H9 (cell line): Measurements from ENCODE around the gene CDK14. TPM values are rescaled to one million over a fixed set of nuclear protein-coding genes. Genes with fewer than 3 reads are reported as not detected.

Experiments
- DNase-seq: peaks from one replicate; pipeline ENCODE4 v3.0.0-alpha.2; 2017
- H2AFZ ChIP-seq: one replicate; pipeline ENCODE4 v1.6.1; 2013; ENCODE audit warnings: mild to moderate bottlenecking, low read length, control low read depth, moderate library complexity
- H2AK5ac ChIP-seq: 2 replicates; pipeline ENCODE4 v1.6.1; 2013; ENCODE audit warnings: low read length, control low read depth, mixed read lengths; ENCODE audit not compliant: insufficient read length
- H2BK120ac ChIP-seq: one replicate; pipeline ENCODE4 v1.6.1; 2013; ENCODE audit warnings: low read depth, mild to moderate bottlenecking, low read length, control low read depth, inconsistent platforms; ENCODE audit not compliant: poor library complexity, severe bottlenecking
- H2BK12ac ChIP-seq: 2 replicates; pipeline ENCODE4 v1.6.1; 2013; ENCODE audit warnings: low read length, control low read depth, mixed read lengths, low read depth; ENCODE audit not compliant: insufficient read length
- H2BK15ac ChIP-seq: 2 replicates; pipeline ENCODE4 v1.6.1; 2013; ENCODE audit warnings: low read depth, low read length, control low read depth
- H2BK20ac ChIP-seq: one replicate; pipeline ENCODE4 v1.6.1; 2013; ENCODE audit warnings: low read depth, mild to moderate bottlenecking, low read length, control low read depth, inconsistent platforms; ENCODE audit not compliant: poor library complexity, severe bottlenecking
- H2BK5ac ChIP-seq: 2 replicates; pipeline ENCODE4 v1.6.1; 2013; ENCODE audit warnings: low read length, control low read depth, mixed read lengths; ENCODE audit not compliant: insufficient read length
- H3K14ac ChIP-seq: 2 replicates; pipeline ENCODE4 v1.6.1; 2013; ENCODE audit warnings: low read length, control low read depth; ENCODE audit not compliant: insufficient read depth
- H3K18ac ChIP-seq: 2 replicates; pipeline ENCODE4 v1.6.1; 2013; ENCODE audit warnings: low read depth, mild to moderate bottlenecking, mixed read lengths, low read length, control low read depth; ENCODE audit not compliant: insufficient read length
- H3K23ac ChIP-seq: 2 replicates; pipeline ENCODE4 v1.6.1; 2013; ENCODE audit warnings: low read length, control low read depth, mixed read lengths, low read depth; ENCODE audit not compliant: insufficient read length
- H3K23me2 ChIP-seq: 2 replicates; pipeline ENCODE4 v1.6.1; 2013; ENCODE audit warnings: low read depth, mild to moderate bottlenecking, mixed read lengths, low read length, control low read depth; ENCODE audit not compliant: insufficient read length, poor library complexity, severe bottlenecking
- H3K27ac ChIP-seq: 2 replicates; pipeline ENCODE4 v1.5.1; 2013; ENCODE audit warnings: low read length, control low read depth, mixed read lengths, low read depth; ENCODE audit not compliant: insufficient read length
- H3K27me3 ChIP-seq: 2 replicates; pipeline ENCODE4 v1.6.1; 2013; ENCODE audit warnings: low read length, control low read depth, inconsistent platforms; ENCODE audit not compliant: insufficient read depth
- H3K4ac ChIP-seq: 2 replicates; pipeline ENCODE4 v1.6.1; 2013; ENCODE audit warnings: low read depth, mild to moderate bottlenecking, control low read depth, inconsistent platforms, low read length, moderate library complexity
- H3K4me1 ChIP-seq: 2 replicates; pipeline ENCODE4 v1.6.1; 2013; ENCODE audit warnings: low read length, control low read depth, inconsistent platforms; ENCODE audit not compliant: insufficient read depth
- H3K4me2 ChIP-seq: 2 replicates; pipeline ENCODE4 v1.6.1; 2013; ENCODE audit warnings: low read length, control low read depth, mixed read lengths; ENCODE audit not compliant: insufficient read length, insufficient read depth
- H3K56ac ChIP-seq: 2 replicates; pipeline ENCODE4 v1.6.1; 2013; ENCODE audit warnings: low read depth, mild to moderate bottlenecking, mixed read lengths, low read length, control low read depth; ENCODE audit not compliant: insufficient read length
- H3K79me1 ChIP-seq: 2 replicates; pipeline ENCODE4 v1.6.1; 2013; ENCODE audit warnings: low read depth, mild to moderate bottlenecking, moderate library complexity, low read length, control low read depth, inconsistent platforms; ENCODE audit not compliant: insufficient read depth, poor library complexity, severe bottlenecking
- H3K79me2 ChIP-seq: 2 replicates; pipeline ENCODE4 v1.6.1; 2013; ENCODE audit warnings: low read length, control low read depth, inconsistent platforms; ENCODE audit not compliant: insufficient read depth
- H3K9ac ChIP-seq: 2 replicates; pipeline ENCODE4 v1.6.1; 2013; ENCODE audit warnings: low read length, control low read depth, mixed read lengths; ENCODE audit not compliant: insufficient read length; ENCODE audit errors: extremely low read depth
- H3K9me3 ChIP-seq: one replicate; pipeline ENCODE4 v1.6.1; 2013; ENCODE audit warnings: low read depth, low read length, inconsistent platforms; ENCODE audit not compliant: control insufficient read depth
- H3T11ph ChIP-seq: one replicate; pipeline ENCODE4 v1.6.1; 2013; ENCODE audit warnings: mild to moderate bottlenecking, low read length, control low read depth, inconsistent platforms
- H4K20me1 ChIP-seq: one replicate; pipeline ENCODE4 v1.6.1; 2013; ENCODE audit not compliant: control insufficient read depth, insufficient read length, insufficient read depth
- H4K5ac ChIP-seq: 2 replicates; pipeline ENCODE4 v1.6.1; 2013; ENCODE audit warnings: low read depth, mild to moderate bottlenecking, mixed read lengths, low read length, control low read depth; ENCODE audit not compliant: insufficient read length
- H4K8ac ChIP-seq: replicated peaks from 2 replicates; pipeline ENCODE4 v1.6.1; 2013; ENCODE audit warnings: low read length, control low read depth, mixed read lengths, low read depth; ENCODE audit not compliant: insufficient read length
- H4K91ac ChIP-seq: 2 replicates; pipeline ENCODE4 v1.6.1; 2013; ENCODE audit warnings: low read depth, mild to moderate bottlenecking, moderate library complexity, mixed read lengths, low read length, control low read depth; ENCODE audit not compliant: insufficient read length
- H3K27ac Mint-ChIP-seq, 3 experiments: 2 replicates in 2 of 3; 3 replicates in 1 of 3; pipeline ENCODE4 v1.8.0; 2020 to 2021; ENCODE audit warnings: mixed read lengths in 3 of 3, mild to moderate bottlenecking in 1 of 3, moderate library complexity in 1 of 3
- H3K27me3 Mint-ChIP-seq: 2 replicates; pipeline ENCODE4 v1.8.0; 2021; ENCODE audit warnings: low read depth, mild to moderate bottlenecking, moderate library complexity, mixed read lengths
- H3K36me3 Mint-ChIP-seq, 3 experiments: 2 replicates in 2 of 3; 3 replicates in 1 of 3; pipeline ENCODE4 v1.8.0; 2020 to 2021; ENCODE audit warnings: low read depth in 3 of 3, mixed read lengths in 3 of 3; ENCODE audit not compliant: insufficient read depth in 1 of 3
- H3K4me1 Mint-ChIP-seq, 2 experiments: 2 replicates each; pipeline ENCODE4 v1.8.0; 2020; ENCODE audit warnings: mixed read lengths in 2 of 2
- H3K4me3 Mint-ChIP-seq, 2 experiments: 2 replicates in 1 of 2; 3 replicates in 1 of 2; pipeline ENCODE4 v1.8.0; 2020 to 2021; ENCODE audit warnings: mild to moderate bottlenecking in 2 of 2, mixed read lengths in 2 of 2, moderate library complexity in 1 of 2
- H3K9me3 Mint-ChIP-seq, 2 experiments: 2 replicates in 1 of 2; 3 replicates in 1 of 2; pipeline ENCODE4 v1.8.0; 2020; ENCODE audit warnings: mild to moderate bottlenecking in 2 of 2, mixed read lengths in 2 of 2, moderate library complexity in 1 of 2
- WGBS: extraction: QIAGEN DNeasy Blood & Tissue Kit; methylation state at CpG from one replicate; pipeline ENCODE4 v1.1.7; 2013; ENCODE audit warnings: missing lambda C conversion rate, low lambda C conversion rate, mixed read lengths; ENCODE audit not compliant: insufficient read length; ENCODE audit errors: extremely low coverage; 5-methylcytosine and 5-hydroxymethylcytosine counted together
- total RNA-seq: library from RNA; stranded (reverse); gene quantifications from 2 replicates; pipeline ENCODE4 v1.2.1, GENCODE V29; 2021
- TF ChIP-seq, protein P1 (sequence below): fragments of 200-600 bp; sonication (generic); conservative IDR thresholded peaks from 3 replicates; pipeline ENCODE4 v1.8.0; 2021; ENCODE audit warnings: antibody characterized with exemption, mild to moderate bottlenecking

The CDK14 gene
- total RNA-seq, 1 experiment from 2014 or later = 23.9 TPM

DNA sequence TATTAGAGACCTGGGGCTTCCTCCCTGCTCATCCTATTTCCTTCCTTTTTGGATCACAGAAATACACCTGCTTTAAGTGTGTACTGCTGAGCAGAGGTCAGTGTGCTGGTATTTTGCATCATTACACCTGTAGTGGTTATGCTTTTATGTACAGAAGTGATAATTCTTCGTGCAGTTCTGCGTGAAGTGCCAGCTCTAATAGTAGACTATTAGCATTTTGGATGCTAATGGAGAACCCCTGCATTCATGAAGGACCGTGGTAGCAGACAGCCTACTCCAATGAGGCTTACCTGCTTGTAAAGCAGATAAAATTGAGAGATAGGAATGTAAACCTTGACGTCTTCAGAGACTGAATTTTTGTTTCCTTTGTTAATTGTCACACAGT, 114.3 kb downstream of the CDK14 start:
- Histone ChIP-seq H3K14ac (no peak overlapping the region), H3K9me3 (no peaks in the 10 kb centered on the region), H3K4me2 (no peak overlapping the region), H3K79me2 (no peaks in the 10 kb centered on the region), H2BK12ac (no peak overlapping the region), H3K23me2 (no peaks in the 10 kb centered on the region), H3K27ac (no peak overlapping the region), H4K5ac (no peak overlapping the region), H3K56ac (no peak overlapping the region), H3T11ph (no peak overlapping the region), H3K23ac (no peak overlapping the region), H3K4ac (no peak overlapping the region), H3K9ac (no peak overlapping the region), H2AK5ac (no peak overlapping the region), H3K79me1 (no peaks in the 10 kb centered on the region), H3K4me1 (peaks cover 10% of the 10 kb centered on the region; the same call in 1 of the 2 replicates), H4K91ac (no peak overlapping the region), H3K27me3 (no peaks in the 10 kb centered on the region), H2BK15ac (no peak overlapping the region), H2BK120ac (no peak overlapping the region), H4K8ac (no peak overlapping the region), H2BK20ac (no peak overlapping the region), H2AFZ (no peak overlapping the region), H4K20me1 (no peaks in the 10 kb centered on the region), H2BK5ac (no peak overlapping the region), H3K18ac (no peak overlapping the region)
- no CpG with 5 or more reads among the region's 4 CpGs for WGBS
- DNase-seq = no peak
- H3K36me3 Mint-ChIP-seq = peaks cover 6 to 14% (median 12%) of the 10 kb centered on the region in 3 experiments; a peak in 6 of 7 replicates
- peaks cover 11 to 12% of the 10 kb centered on the region in 2 experiments for H3K9me3 Mint-ChIP-seq
- no peaks in the 10 kb centered on the region for H3K27me3 Mint-ChIP-seq
- no peak overlapping the region for H3K27ac Mint-ChIP-seq
- TF ChIP-seq, protein P1, sequence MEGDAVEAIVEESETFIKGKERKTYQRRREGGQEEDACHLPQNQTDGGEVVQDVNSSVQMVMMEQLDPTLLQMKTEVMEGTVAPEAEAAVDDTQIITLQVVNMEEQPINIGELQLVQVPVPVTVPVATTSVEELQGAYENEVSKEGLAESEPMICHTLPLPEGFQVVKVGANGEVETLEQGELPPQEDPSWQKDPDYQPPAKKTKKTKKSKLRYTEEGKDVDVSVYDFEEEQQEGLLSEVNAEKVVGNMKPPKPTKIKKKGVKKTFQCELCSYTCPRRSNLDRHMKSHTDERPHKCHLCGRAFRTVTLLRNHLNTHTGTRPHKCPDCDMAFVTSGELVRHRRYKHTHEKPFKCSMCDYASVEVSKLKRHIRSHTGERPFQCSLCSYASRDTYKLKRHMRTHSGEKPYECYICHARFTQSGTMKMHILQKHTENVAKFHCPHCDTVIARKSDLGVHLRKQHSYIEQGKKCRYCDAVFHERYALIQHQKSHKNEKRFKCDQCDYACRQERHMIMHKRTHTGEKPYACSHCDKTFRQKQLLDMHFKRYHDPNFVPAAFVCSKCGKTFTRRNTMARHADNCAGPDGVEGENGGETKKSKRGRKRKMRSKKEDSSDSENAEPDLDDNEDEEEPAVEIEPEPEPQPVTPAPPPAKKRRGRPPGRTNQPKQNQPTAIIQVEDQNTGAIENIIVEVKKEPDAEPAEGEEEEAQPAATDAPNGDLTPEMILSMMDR = no peak
- H3K4me3 Mint-ChIP-seq = no peak overlapping the region
- H3K4me1 Mint-ChIP-seq = peaks cover 36 to 45% of the 10 kb centered on the region in 2 experiments
